SK-N-SH (cell line): ENCODE data around the gene SLC25A41.

Experiments
- FOSL2 ChIP-seq: IDR thresholded peaks from 2 replicates; pipeline ENCODE4 v1.4.0; 2012; ENCODE audit warnings: low read depth, mild to moderate bottlenecking, moderate library complexity, borderline replicate concordance
- FOXJ3 ChIP-seq: sonication (generic); formaldehyde crosslinking; IDR thresholded peaks from 2 replicates; pipeline ENCODE4 v1.5.1; 2020; ENCODE audit warnings: mild to moderate bottlenecking, missing genetic modification reagents
- FOXM1 ChIP-seq: IDR thresholded peaks from 2 replicates; pipeline ENCODE4 v1.4.0; 2012; ENCODE audit warnings: low read depth, mild to moderate bottlenecking
- MXI1 ChIP-seq: IDR thresholded peaks from 2 replicates; pipeline ENCODE4 v1.6.1; 2012; ENCODE audit warnings: mild to moderate bottlenecking, low read depth, low read length, improper control_type of control experiment
- POLR2AphosphoS5 ChIP-seq: IDR thresholded peaks from 2 replicates; pipeline ENCODE4 v1.6.1; 2012; ENCODE audit warnings: low read depth, low read length
- RFX5 ChIP-seq: IDR thresholded peaks from 2 replicates; pipeline ENCODE4 v1.6.1; 2012; ENCODE audit warnings: mild to moderate bottlenecking, improper control_type of control experiment, low read length
- SIN3A ChIP-seq: IDR thresholded peaks from 2 replicates; pipeline ENCODE4 v1.6.1; 2012; ENCODE audit warnings: low read depth, mild to moderate bottlenecking, low read length, moderate library complexity, borderline replicate concordance
- TAF1 ChIP-seq: IDR thresholded peaks from 2 replicates; pipeline ENCODE4 v1.6.1; 2012; ENCODE audit warnings: low read depth, mild to moderate bottlenecking, low read length, moderate library complexity, borderline replicate concordance

DNA sequence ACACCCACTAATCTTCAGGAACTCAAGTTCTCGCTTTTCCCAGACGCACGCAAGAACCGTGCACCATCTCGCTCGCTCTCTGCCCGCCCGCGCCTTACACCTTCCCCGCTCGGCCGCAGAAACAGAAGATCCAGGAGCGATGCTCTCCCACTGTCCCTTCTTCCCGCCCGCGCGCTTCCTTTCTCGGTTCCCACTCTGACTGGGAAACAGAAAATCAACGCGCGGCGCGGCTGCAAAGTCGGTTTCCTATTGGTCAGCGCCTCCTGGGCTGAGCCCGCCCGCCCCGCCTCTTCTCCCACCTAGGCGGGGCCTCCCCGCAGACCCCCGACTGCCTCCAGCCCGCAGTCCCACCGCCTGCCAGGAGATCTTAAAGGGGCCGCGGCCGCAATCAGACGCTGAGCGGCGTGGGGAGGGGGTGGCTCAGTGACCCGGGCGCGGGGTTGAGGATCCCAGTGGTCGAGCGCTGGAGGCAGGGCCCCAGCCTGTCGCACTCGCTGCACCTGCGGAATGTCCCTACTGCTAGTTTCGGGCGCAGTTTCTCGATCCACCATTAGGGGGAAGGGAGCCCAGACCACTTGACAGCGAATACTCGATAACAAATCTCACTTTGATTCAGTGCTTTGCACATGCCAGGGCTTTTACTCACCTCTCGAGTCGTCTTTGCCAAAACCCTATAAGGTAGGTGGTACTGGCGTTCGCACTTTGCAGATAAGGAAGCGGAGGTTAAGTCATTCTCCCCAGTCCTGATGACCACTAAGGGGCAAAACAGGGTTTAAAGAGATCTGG, 26.7 kb upstream of the SLC25A41 start:
- TF ChIP-seq FOSL2 (peak; percentile 4; the same call in 1 of the 2 replicates), TAF1 (no peak), SIN3A (no peak), MXI1 (no peak; the same call in 1 of the 2 replicates), POLR2AphosphoS5 (no peak), FOXJ3 (CRISPR knock-in tag) (no peak), RFX5 (no peak), FOXM1 (no peak)
